22Rv1 (cell line): ENCODE results near the gene HMBS.

Source experiments
- H3K27ac ChIP-seq: fragments of 450-650 bp; 2 replicates; pipeline ENCODE4 v1.5.1; 2017
- CTCF ChIP-seq: fragments of 450-650 bp; IDR thresholded peaks from 2 replicates; pipeline ENCODE4 v1.5.1; 2017; ENCODE audit warnings: mild to moderate bottlenecking
- ZFX ChIP-seq: fragments of 450-650 bp; IDR thresholded peaks from 2 replicates; pipeline ENCODE4 v1.6.1; 2017; ENCODE audit warnings: antibody characterized with exemption, borderline replicate concordance

Gene HMBS

GRCh38 chr11:119117004-119117706 is 32.5 kb downstream of the HMBS start:
- TF ChIP-seq CTCF: no peak
- no peak for TF ChIP-seq ZFX
- no peak overlapping the region for H3K27ac ChIP-seq

GRCh38 chr11:119118227-119118626 is 33.5 kb downstream of the HMBS start:
- no peak for TF ChIP-seq CTCF
- no peak for TF ChIP-seq ZFX
- H3K27ac ChIP-seq: peak overlapping the region; percentile 74; the same call in 1 of the 2 replicates

GRCh38 chr11:119118946-119119345 is 34.3 kb downstream of the HMBS start:
- TF ChIP-seq CTCF (no peak), ZFX (no peak)
- H3K27ac ChIP-seq: peak overlapping the region; percentile 74

GRCh38 chr11:119120639-119121007 is 35.9 kb downstream of the HMBS start:
- peak overlapping the region; percentile 74 for H3K27ac ChIP-seq
- no peak for TF ChIP-seq ZFX
- no peak for TF ChIP-seq CTCF

GRCh38 chr11:119121008-119121810 is 36.5 kb downstream of the HMBS start, which contains the start of gene HINFP:
TSS of gene HINFP (plus strand) at chr11:119121580. CDS start at chr11:119126945, 5,365 bp downstream.
- peak within 1 kb of the TSS; percentile 74 for H3K27ac ChIP-seq
- TF ChIP-seq CTCF: no peak
- TF ChIP-seq ZFX: no peak

- no peak for TF ChIP-seq CTCF
- no peak for TF ChIP-seq ZFX
- H3K27ac ChIP-seq: peak overlapping the region; percentile 74
These were observed 37.1 kb downstream of the HMBS start for GRCh38 chr11:119121811-119122124.

GRCh38 chr11:119125821-119126220 is 41.1 kb downstream of the HMBS start:
- peak overlapping the region; percentile 53 for H3K27ac ChIP-seq
- TF ChIP-seq CTCF: no peak
- no peak for TF ChIP-seq ZFX
